Fibroblast of peridontal ligament (primary cell): ENCODE measurements around the gene SLC17A4.
"Not testable (repeated sequence)": the region's sequence is repeated elsewhere in the genome, so short reads cannot be mapped to it uniquely, and the experiment has no call there.

Experiments
- DNase-seq: peaks from one replicate; pipeline ENCODE4 v3.0.0-alpha.2; 2010; ENCODE audit errors: extremely low read depth

The SLC17A4 gene

DNA sequence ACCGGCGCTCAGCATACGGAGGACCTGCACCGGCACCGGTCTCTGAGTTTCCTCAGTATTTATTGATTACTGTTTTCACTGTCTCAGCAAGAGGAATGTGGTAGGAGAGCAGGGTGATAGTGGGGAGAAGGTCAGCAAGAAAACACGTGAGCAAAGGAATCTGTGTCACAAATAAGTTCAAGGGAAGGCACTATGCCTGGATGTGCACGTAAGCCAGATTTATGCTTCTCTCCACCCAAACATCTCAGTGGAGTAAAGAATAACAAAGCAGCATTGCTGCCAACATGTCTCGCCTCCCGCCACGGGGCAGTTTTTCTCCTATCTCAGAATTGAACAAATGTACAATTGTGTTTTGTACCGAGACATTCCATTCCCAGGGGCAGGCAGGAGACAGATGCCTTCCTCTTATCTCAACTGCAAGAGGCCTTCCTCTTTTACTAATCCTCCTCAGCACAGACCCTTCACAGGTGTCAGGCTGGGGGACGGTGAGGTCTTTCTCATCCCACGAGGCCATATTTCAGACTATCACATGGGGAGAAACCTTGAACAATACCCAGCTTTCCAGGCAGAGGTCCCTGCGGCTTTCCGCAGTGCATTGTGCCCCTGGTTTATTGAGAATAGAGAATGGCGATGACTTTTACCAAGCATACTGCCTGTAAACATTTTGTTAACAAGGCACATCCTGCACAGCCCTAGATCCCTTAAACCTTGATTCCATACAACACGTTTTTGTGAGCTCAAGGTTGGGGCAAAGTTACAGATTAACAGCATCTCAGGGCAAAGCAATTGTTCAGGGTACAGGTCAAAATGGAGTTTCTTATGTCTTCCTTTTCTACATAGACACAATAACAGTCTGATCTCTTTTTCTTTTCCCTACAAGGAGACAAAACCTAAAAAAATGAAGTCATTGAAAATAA lies 5.7 kb upstream of the SLC17A4 start:
- DNase-seq = not testable (repeated sequence)

DNA sequence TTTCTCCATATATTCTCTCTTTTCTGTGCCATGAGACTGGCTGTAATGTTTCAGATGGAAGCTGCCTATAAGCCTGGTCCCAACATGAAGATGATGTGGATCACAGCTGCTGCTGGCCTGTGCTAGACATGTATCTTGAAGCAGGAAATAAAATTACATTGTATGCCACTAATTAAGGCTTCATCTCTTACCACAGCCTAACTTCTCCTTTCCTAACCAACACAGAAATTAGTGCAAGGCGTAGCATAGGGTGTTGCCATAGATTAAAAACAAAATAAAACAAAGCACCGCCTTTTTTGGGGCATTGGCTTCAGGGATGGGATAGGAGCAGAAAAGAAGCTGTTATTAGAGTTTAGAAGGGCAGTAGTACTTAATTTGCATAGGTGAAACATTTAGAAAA lies 4.7 kb upstream of the SLC17A4 start:
- no peak for DNase-seq

DNA sequence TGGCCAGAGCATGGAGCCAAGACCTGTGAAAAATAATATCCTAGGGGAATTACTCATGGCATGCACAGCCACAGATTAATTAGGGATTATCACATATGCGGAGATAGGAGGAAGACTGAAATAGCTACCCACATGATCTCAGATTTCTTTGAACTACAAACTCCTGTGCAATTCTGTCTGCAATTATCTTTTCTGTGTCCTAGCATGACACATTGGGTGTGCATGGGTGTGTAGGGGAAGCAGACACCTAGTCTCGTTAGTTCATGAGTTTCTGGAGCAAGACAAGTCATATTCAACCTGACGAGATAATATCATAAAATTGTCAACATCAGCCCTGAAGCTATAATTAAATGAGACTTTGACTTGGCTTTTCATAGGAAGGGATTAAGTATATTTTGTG lies 3.6 kb upstream of the SLC17A4 start:
- DNase-seq = no peak

DNA sequence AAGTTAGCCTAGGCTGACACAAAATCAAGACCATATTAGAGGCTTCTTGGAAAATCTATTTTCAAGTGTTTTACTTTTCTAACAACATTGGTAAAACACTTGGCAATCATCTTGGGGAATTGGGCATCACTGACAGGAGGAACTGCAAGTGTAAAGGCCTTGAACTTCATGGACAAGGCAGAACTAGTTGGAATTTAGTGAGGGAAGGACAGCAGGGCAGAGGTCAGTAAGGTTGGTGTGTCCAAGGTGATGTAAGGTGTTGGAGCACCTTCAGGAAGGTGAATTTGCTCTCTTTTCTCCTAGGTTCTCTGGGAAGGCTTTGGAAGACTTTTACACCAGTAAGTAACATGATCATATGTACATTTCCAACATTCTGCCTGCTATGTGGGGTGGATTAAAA lies 1.5 kb upstream of the SLC17A4 start:
- no peak for DNase-seq

DNA sequence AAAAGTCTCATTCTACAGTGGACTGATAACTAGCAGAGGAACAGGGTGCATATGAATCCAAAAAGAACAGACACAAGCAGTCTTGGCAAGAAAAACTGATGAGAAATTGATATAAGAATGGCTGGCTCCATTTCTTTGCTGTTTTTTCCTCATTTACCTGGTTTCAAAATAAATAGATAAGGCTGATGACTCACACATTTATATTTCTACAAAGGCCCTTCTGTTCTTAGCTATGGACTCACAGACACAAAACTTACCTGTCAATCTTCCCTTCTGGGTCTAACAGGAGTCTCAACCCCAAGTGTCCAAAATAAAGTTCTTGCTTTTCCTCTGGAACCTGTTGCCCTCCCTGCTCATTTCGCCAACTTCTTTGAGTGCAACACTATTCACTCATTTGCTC lies 941 bp downstream of the SLC17A4 start:
- DNase-seq = no peak

DNA sequence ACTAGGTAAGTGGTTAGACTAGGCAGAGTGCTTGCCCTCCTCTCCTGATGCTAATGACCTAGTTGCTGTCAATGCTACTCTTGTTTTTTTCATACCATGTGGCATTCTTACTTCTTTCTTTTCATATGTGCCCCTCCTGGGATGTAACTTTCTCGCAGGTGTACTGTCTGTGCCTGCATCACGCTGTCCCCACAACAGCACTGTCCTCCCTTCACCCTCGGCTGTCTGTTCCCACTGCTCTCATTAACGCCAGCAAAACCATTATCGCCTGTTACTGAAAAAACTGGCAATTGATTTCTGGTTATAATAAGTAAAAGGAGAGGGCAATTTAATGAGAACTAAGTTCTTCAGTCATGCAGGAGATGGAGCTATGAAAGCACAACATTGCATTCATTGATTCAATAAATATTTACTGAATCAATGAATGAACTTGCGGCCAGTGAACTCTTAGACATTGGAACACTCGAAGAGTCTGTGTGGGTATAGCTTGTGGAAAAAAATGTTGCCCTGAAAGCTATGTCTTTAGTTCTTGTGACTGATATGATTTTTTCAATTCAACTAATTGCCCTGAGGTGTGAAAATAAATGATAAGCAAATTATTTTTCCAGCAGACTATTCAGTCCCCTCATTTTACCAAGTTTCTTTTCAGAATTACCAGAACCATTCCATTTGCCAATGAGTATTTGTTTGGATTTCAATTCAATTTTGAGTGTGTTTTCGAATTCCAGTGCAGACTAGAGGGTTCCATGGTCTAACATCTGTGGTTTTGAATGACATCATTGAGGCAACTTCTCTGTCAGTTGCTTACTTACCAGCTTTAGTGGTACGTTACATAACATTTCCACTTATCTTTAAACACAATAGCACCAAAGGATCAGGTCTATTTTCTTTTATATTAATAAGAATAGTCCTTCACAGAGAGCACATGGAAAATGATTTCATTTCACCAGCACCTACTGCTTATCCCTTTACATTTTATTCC lies 2.1 kb downstream of the SLC17A4 start:
- peak; percentile 1 for DNase-seq

DNA sequence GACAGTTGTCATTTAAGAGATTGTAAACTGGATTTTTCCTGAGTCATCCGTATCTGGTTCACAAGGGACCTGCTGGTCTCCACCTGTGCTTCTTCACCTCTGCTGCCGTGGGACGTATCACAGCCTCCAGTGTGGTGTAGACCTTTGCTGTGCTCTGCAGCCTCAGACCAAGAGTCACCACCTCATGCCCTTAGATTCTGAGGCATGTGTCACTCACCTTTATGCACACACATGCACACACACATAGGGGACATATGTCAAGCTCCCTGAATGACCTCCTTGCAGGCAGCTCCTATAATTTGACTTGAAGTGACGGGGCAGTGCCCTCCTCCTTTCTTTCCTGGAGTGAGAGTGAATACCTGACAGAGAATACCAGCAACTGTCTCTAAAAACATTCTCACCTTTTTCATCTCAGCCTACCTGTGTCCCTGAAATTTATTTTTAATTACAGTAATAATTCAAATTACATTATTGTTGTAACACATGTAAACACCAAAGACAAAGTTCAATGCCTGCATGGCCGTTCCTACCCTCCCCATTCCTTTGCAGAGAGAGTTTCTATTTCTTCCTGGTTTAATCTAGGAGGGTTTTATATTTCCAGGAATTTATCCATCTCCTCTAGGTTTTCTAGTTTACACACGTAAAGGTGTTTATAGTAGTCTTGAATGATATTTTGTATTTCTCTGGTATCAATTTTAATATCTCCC lies 3.5 kb downstream of the SLC17A4 start:
- no peak for DNase-seq

DNA sequence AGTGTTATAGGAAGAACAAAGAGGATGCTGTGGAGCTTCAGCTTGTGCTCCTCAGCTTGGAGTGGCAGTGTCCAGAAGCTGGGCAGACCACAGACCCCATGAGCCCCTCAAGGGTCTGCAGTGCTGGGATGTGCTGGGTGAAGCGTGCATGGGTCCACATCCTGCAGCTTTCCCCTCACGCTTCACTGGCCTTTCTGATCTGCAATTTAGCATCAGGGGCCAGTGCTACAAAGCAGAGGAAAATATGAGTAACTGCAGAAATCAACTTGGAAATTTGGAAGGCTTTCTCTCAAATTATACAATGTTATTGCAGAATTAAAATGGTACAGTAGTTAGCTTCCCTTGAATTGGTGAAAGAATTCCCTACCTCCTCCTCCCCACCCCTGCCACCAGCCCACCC lies 10.1 kb downstream of the SLC17A4 start:
- no peak for DNase-seq

DNA sequence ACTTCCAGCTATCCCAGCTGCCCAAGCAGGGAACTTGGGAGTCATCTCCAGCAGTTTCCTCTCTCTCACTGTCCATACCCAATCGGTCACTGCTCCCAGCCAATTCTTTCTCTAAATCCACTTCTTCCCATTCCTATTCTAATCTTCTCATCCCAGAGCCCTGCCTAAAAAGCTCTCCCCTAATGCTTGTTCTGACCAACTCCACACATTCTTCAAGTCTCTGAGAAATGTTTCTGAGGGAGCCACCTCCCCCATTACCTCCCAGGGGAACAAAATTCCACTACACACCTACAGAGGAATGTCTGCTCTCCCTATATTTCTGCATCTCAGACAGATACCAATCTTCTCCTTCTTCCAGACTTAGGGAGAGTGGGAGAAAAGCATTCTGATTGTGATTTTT lies 14.0 kb downstream of the SLC17A4 start:
- no peak for DNase-seq

DNA sequence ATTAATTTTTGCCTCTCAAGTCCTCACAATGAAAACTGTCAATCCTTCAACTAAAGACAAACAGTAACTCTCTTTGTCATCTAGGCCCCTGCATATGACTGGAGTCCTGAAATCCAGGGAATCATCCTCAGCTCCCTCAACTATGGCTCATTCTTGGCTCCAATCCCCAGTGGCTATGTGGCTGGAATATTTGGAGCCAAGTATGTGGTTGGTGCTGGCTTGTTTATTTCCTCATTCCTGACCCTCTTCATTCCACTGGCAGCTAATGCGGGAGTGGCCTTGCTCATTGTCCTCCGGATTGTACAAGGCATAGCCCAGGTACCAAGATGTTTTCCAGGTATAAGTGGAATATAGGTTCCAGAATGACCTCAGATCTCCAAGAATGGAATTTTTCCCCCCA lies 15.4 kb downstream of the SLC17A4 start:
- no peak for DNase-seq

DNA sequence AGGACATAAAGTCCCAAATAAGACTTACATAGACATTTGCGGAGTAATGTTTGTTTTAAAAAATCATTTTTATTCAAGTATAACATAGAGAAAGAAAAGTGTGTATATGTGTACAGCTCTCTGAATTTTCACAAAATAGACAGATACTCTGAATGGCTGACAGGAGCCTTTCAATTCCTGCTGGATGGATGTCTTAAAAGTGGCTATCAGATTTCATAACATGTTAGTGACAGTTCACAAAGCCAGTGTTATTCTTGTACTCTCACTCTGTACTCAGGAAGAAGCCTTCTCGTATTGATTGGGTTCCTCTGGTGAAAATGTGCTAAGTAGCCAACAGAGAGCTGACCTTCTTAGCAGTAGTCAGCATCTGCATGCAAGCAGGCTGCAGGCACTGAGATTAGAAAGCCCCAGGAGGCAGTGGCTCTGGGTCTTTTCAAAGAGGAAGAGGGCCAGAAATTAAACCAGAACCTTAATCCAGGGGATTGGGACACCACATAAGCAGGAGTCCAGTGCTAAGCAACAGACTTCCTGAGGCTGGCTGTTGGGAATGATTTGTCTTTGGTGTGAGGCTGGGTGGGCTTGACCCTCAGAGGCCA lies 19.7 kb downstream of the SLC17A4 start:
- DNase-seq = no peak

DNA sequence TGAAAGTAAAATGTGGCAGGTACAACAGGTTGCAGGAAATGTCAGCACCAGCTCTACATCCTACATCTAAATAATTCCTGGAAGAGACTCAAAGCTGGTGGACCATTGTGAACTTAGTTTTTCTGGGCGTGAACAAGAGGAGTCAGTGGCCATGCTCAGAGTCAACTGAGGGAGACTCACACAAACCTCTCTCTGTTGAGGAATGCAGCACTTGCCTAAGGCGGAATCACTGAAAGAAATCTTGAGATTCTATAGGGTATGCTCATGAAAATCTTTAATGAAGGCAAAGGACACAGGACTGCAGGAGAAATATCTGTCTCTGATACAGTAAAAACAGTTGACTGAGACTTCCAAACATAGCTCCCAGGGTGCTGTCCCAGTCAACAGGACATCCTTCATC lies 22.5 kb downstream of the SLC17A4 start:
- DNase-seq = no peak

DNA sequence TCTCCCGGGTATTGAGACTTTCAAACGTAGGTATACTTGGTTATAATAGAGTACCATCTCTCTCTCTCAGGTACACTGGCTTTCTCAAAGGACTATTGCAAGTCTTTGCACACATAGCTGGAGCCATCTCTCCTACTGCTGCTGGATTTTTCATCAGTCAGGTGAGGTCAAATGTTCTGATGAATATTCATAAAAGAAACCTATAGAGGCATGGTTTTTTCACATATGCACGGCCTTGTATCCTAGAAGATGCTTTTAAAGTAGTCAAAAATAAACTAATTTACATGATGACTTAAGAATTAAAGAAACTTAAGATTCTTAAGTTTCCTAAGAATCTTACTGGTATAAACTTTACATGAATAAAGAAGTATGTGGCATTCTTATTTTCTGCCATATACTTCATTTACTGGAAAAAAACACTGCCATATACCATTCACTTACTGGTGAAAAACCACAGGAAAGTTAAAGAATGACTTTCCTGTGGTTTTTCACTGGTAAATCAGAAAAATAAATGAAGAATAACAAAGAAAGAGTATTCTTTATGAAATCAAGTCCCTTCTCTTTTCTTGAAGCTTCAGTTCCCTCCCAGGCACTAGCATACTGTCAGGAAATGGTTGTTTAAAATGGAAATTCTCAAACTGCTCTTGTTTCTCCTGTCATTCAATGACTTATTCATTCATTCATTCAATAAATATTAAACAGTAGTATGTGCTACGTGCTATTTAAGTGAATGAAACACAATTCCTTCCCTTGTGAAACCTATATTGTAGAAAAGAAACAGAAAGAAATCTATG lies 23.5 kb downstream of the SLC17A4 start:
- DNase-seq = no peak

DNA sequence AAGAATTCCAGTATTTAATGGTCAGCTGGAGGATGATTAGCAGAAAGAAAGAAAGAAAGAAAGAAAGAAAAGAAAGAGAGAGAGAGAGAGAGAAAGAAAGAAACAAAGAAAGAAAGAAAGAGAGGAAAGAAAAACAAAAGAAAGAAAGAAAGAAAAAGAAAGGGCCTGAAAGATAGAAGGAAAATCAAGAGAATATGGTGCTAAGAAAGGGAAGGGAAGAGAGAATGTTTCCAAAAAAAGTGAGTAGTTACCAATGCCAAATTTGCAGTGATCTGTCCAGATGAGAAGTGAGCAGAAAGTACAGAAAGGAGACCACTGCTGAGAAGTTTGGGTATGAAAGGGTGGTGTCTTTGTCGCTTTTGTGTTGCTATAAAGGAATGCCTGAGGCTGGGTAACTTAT lies 26.6 kb downstream of the SLC17A4 start:
- no peak for DNase-seq

DNA sequence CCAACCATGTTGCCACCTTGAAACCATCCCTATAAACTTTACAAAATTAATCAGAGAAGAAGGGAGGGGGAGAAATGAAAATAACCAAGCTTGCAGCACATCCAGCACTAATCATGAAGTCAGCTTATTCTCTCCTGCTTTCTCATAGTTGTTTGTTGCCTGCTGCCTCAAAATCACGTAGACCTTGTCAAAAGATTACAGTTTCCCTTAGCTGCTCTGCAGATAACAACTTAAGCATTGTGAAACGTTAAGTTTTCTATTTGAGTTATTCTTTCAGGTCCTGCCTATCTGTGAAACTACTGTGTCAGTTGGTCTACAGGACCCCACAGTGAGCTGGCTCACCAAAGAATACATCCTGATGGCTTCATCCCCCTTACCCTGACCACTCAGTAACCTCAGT lies 32.9 kb downstream of the SLC17A4 start:
- DNase-seq = no peak

DNA sequence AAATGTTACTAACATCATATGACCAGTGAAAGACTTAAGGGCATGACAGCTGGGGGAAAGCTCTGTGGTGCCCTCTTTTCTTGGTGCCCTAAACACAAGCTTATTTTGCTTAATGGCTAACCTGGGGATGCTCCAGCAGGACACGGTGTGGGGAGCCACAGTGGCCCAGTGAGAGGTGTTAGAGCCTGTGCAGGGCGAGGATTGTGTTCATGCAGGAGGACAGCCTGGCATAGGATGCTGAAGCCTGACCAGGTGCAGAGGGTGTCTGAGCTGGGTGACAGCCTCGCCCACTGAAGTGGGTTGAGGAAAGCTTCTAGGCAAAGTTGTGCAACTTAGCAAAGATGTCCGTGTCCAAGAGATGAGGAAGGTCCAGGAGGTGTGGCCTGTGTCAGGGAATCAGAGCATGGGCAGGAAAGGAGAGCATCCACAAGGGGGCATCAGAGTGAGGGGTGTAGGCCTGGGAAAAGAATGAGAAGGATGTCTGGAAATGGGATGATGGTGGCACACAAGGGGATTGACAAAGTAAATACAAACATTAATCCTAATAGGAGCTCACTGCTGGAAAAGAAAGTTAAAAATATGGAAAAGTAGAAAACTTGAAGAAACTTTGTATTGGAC lies 33.9 kb downstream of the SLC17A4 start:
- DNase-seq = peak; percentile 42

DNA sequence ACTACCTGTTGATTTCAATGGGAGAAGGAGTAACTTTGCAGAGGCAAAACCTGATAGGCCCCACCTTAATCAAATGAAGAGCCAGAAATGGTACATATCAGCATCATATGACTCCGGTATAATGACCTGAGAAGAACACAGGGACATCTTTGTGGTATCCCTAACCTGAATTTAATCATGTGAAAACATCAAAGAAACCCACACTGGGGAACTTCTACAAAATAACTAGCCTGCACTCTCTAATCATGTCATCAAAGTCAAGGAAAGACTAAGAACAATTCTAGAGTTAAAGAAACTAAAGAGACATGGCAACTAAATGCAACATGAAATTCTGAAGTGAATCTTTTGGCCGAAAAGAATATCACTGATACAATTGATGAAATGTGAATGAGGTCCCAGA lies 34.9 kb downstream of the SLC17A4 start:
- DNase-seq = no peak

DNA sequence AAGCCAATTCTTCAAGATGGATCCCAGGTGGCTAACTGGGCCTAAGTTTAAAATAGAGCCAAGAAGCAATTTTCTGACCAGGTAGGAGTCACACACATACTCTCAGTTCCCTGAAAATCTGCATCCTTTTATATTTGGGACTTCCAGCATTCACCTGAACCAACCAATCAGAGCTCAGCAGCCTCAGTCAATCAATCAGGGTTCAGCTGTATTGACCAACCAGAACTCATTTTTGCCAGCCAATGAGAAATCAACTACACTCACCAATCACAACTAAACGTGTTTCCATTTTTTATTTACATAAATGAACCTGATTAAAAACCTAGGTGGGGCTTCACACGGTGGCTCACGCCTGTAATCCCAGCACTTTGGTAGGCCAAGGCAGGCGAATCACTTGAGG lies 37.5 kb downstream of the SLC17A4 start:
- no peak for DNase-seq

DNA sequence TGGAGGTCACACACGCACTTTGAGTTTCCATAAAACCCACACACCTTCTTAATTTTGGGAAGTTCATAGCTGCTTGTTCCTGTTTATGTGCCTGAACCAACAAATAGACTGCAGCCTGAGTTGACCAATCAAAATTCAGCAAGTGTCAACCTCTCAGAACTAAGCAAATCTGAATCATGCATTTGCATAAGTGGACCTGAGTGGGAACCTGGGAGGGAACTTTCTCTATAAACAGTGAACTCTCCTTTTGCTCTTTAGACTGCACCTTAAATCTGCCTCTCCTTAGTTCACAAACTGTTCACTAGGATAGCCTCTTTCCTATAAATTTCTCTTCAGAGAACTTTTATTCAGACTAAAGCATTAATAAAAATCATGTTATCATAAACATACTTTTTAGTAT lies 39.4 kb downstream of the SLC17A4 start:
- DNase-seq = no peak

DNA sequence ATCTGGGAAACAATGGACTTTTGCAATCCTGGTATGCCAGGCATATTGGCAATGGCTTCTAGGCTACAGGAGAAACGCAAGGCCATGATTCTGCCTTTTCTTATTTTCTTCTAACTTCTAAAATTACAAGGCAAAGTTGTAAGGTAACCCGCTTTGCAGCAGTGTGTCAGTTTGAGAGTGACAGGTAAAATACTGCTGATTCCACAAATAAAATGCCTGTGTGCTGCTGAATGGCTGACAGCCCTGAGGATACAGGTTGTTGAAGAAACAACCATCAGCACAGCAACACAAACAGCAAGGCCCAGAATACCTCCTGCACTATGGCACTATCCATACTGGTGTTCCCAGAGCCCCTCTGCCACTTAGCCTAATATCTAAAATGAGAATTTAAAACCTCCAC lies 40.2 kb downstream of the SLC17A4 start:
- DNase-seq = no peak
